ENCODE measurements around the gene LCE3B. TPM values are rescaled to one million over a fixed set of nuclear protein-coding genes. Genes with fewer than 3 reads are reported as not detected.

The LCE3B gene
- total and polyA plus RNA-seq, 4 experiments from 2014 or later = not detected

GRCh38 chr1:152626744-152627143, 13.1 kb downstream of the LCE3B start:
- DNase-seq = no peak
- no peaks in the 10 kb centered on the region for H3K9me3 ChIP-seq (ENCODE audit: control insufficient read depth in 1 of 2, low read length in 2 of 2)
- H3K27ac ChIP-seq (ENCODE audit: low read depth, low read length) = no peak overlapping the region
- POLR2A ChIA-PET (ENCODE audit: partially characterized antibody) = no interaction called here
- H3K27ac Mint-ChIP-seq = no peak overlapping the region
- H3K4me1 Mint-ChIP-seq = peaks cover 0 to 4% (median 0%) of the 10 kb centered on the region in 4 donors
- no peaks in the 10 kb centered on the region for H3K4me1 ChIP-seq (ENCODE audit: insufficient read depth, low read length)
- no peaks in the 10 kb centered on the region for H3K27me3 ChIP-seq (ENCODE audit: insufficient read depth, low read length)
- CTCF ChIA-PET (ENCODE audit: partially characterized antibody) = no interaction called here
- H3K36me3 Mint-ChIP-seq = peaks cover 0 to 5% of the 10 kb centered on the region in 2 donors
- H3K9me3 Mint-ChIP-seq = peaks cover 0 to 5% (median 0%) of the 10 kb centered on the region in 8 donors
- peaks cover 33 to 38% of the 10 kb centered on the region in 2 donors for H3K27me3 Mint-ChIP-seq
- no peak overlapping the region for H3K4me3 ChIP-seq (ENCODE audit: low read length in 2 of 2)
- no peak overlapping the region for H3K4me3 Mint-ChIP-seq
- intact Hi-C loops (cut with micrococcal nuclease) = no loop called here
- no peaks in the 10 kb centered on the region for H3K36me3 ChIP-seq (ENCODE audit: insufficient read depth, low read length)

DNA sequence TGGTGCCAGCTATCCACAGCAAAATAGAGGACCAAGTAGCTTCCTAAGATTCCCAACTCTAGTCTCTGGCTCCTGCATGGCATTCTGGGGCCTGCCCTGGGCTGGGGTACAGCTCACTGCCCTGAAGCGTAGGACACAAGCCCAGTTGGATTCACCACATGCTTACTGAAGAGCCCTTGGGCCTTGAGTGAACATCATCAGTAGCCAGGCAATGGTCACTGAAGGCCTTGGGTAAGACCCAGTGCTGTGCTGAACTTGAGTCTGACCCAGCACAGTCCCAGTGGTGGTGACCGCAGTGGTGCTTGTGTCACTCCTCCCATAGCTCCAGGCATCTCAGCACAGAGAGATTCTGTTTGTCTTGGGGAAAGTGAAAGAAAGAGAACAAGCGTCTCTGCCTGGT, 17.0 kb downstream of the LCE3B start:
- Histone ChIP-seq H3K27me3 (ENCODE audit: insufficient read depth, low read length) (no peaks in the 10 kb centered on the region), H3K9me3 (ENCODE audit: control insufficient read depth in 1 of 2, low read length in 2 of 2) (no peaks in the 10 kb centered on the region), H3K4me3 (ENCODE audit: low read length in 2 of 2) (no peak overlapping the region), H3K4me1 (ENCODE audit: insufficient read depth, low read length) (no peaks in the 10 kb centered on the region), H3K27ac (ENCODE audit: low read depth, low read length) (no peak overlapping the region), H3K36me3 (ENCODE audit: insufficient read depth, low read length) (no peaks in the 10 kb centered on the region)
- H3K27me3 Mint-ChIP-seq = peaks cover 16 to 25% of the 10 kb centered on the region in 2 donors
- ChIA-PET POLR2A (ENCODE audit: partially characterized antibody) (no interaction called here), CTCF (ENCODE audit: partially characterized antibody) (no interaction called here)
- no peak overlapping the region for H3K27ac Mint-ChIP-seq
- DNase-seq = no peak
- H3K4me1 Mint-ChIP-seq = no peaks in the 10 kb centered on the region
- intact Hi-C loops (cut with micrococcal nuclease) = no loop called here
- no peak overlapping the region for H3K4me3 Mint-ChIP-seq
- peaks cover 0 to 5% of the 10 kb centered on the region in 2 donors for H3K36me3 Mint-ChIP-seq
- H3K9me3 Mint-ChIP-seq = peaks cover 0 to 8% (median 0%) of the 10 kb centered on the region in 8 donors

DNA sequence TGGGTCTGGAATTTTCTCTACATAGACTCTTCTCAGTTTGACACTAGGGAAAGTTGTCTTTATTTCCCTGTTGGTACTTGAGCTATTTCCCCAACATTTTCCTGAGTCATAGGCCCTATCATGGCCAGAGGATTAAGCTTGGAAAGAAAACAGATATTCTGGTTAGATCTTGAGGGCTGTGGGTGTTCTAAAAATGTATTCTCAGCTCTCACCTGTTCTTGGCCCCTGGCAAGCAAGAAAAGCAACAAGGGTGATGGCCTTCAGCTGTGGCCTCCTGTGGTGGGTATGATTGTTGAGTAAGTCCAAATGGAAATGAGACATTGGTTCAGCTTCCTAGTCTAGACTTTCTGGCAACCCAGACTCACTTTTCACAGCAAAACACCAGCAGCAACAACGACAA, 26.7 kb downstream of the LCE3B start:
- ChIA-PET POLR2A (ENCODE audit: partially characterized antibody) (no interaction called here), CTCF (ENCODE audit: partially characterized antibody) (interaction anchor here (1.0 to 1.3 kb wide), 2 partner anchors 12 to 14 kb away, joined by 3 to 7 read pairs; no protein-coding TSS in a partner anchor)
- Histone ChIP-seq H3K9me3 (ENCODE audit: control insufficient read depth in 1 of 2, low read length in 2 of 2) (no peaks in the 10 kb centered on the region), H3K27ac (ENCODE audit: low read depth, low read length) (no peak overlapping the region), H3K36me3 (ENCODE audit: insufficient read depth, low read length) (no peaks in the 10 kb centered on the region), H3K27me3 (ENCODE audit: insufficient read depth, low read length) (peaks cover 5% of the 10 kb centered on the region), H3K4me3 (ENCODE audit: low read length in 2 of 2) (no peak overlapping the region), H3K4me1 (ENCODE audit: insufficient read depth, low read length) (no peaks in the 10 kb centered on the region)
- Mint-ChIP-seq H3K4me1 (no peaks in the 10 kb centered on the region), H3K27ac (no peak overlapping the region), H3K36me3 (no peaks in the 10 kb centered on the region), H3K4me3 (no peak overlapping the region), H3K27me3 (peaks cover 4% of the 10 kb centered on the region in 2 donors), H3K9me3 (peaks cover 0 to 6% (median under 1%) of the 10 kb centered on the region in 8 donors)
- intact Hi-C loops (cut with micrococcal nuclease) = no loop called here
- DNase-seq = no peak

DNA sequence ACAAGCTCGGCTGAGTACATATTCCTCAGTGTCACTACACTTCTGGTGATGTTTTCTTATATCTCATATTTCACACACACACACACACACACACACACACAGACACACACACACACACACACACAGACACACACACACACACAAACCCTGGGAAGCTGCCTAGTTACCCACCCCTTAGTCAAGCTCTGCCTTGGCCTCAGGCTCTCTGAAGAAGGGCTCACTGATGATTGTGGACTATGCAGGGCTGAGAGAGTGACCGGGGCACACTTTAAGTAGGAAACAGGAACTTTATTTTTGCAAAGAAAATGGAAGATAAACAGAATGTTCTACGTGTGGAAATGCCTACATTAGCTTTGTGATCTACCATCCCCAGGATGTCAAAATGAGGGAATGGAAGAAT, 30.3 kb downstream of the LCE3B start:
- no peaks in the 10 kb centered on the region for H3K36me3 Mint-ChIP-seq
- peaks cover 0 to 3% (median under 1%) of the 10 kb centered on the region in 8 donors for H3K9me3 Mint-ChIP-seq
- H3K4me1 Mint-ChIP-seq = no peaks in the 10 kb centered on the region
- ChIA-PET POLR2A (ENCODE audit: partially characterized antibody) (no interaction called here), CTCF (ENCODE audit: partially characterized antibody) (interaction anchor here (1.7 to 2.0 kb wide), 2 partner anchors 9 to 10 kb away, joined by 7 to 8 read pairs; no protein-coding TSS in a partner anchor)
- H3K27ac Mint-ChIP-seq = no peak overlapping the region
- Histone ChIP-seq H3K9me3 (ENCODE audit: control insufficient read depth in 1 of 2, low read length in 2 of 2) (no peaks in the 10 kb centered on the region), H3K27me3 (ENCODE audit: insufficient read depth, low read length) (peaks cover 9% of the 10 kb centered on the region), H3K4me3 (ENCODE audit: low read length in 2 of 2) (no peak overlapping the region), H3K36me3 (ENCODE audit: insufficient read depth, low read length) (no peaks in the 10 kb centered on the region), H3K27ac (ENCODE audit: low read depth, low read length) (no peak overlapping the region), H3K4me1 (ENCODE audit: insufficient read depth, low read length) (no peaks in the 10 kb centered on the region)
- H3K27me3 Mint-ChIP-seq = peaks cover 12 to 13% of the 10 kb centered on the region in 2 donors
- no peak for DNase-seq
- intact Hi-C loops (cut with micrococcal nuclease) = no loop called here
- no peak overlapping the region for H3K4me3 Mint-ChIP-seq

DNA sequence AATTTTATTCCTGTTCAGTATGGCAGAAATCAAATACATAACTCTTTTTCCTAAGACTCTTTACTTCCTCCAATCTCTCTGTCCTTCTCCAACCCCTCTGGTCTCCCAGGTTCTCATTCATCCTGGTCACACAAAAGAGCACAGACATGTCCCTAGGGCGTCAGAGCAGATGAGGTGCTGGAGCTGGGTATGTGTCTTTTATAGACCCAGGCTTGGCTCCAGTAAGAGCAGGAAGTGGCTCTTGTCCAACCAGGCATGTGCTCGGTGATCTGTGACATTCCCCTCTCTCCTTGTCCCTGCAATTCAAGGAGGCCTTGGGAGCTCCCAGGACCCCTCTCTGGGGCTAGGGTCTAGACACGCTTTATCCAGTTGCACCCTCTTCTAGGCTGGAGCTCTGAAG, 31.5 kb downstream of the LCE3B start:
- Mint-ChIP-seq H3K4me3 (no peak overlapping the region), H3K36me3 (no peaks in the 10 kb centered on the region), H3K27ac (no peak overlapping the region), H3K27me3 (peaks cover 12 to 15% of the 10 kb centered on the region in 2 donors), H3K9me3 (no peaks in the 10 kb centered on the region), H3K4me1 (no peaks in the 10 kb centered on the region)
- no peak overlapping the region for H3K4me3 ChIP-seq (ENCODE audit: low read length in 2 of 2)
- peaks cover 9% of the 10 kb centered on the region for H3K27me3 ChIP-seq (ENCODE audit: insufficient read depth, low read length)
- H3K4me1 ChIP-seq (ENCODE audit: insufficient read depth, low read length) = no peaks in the 10 kb centered on the region
- no peak for DNase-seq
- H3K27ac ChIP-seq (ENCODE audit: low read depth, low read length) = no peak overlapping the region
- intact Hi-C loops (cut with micrococcal nuclease) = no loop called here
- H3K9me3 ChIP-seq (ENCODE audit: control insufficient read depth in 1 of 2, low read length in 2 of 2) = no peaks in the 10 kb centered on the region
- ChIA-PET POLR2A (ENCODE audit: partially characterized antibody) (no interaction called here), CTCF (ENCODE audit: partially characterized antibody) (interaction anchor here (1.5 kb wide), 1 partner anchor 9 kb away, joined by 6 read pairs; no protein-coding TSS in a partner anchor)
- H3K36me3 ChIP-seq (ENCODE audit: insufficient read depth, low read length) = no peaks in the 10 kb centered on the region

GRCh38 chr1:152646656-152647055, 33.0 kb downstream of the LCE3B start:
- H3K9me3 ChIP-seq (ENCODE audit: control insufficient read depth in 1 of 2, low read length in 2 of 2) = no peaks in the 10 kb centered on the region
- H3K36me3 Mint-ChIP-seq = no peaks in the 10 kb centered on the region
- H3K27me3 Mint-ChIP-seq = peaks cover 15 to 16% of the 10 kb centered on the region in 2 donors
- intact Hi-C loops (cut with micrococcal nuclease) = no loop called here
- H3K27ac Mint-ChIP-seq = no peak overlapping the region
- DNase-seq = no peak
- no peaks in the 10 kb centered on the region for H3K36me3 ChIP-seq (ENCODE audit: insufficient read depth, low read length)
- H3K4me3 Mint-ChIP-seq = no peak overlapping the region
- POLR2A ChIA-PET (ENCODE audit: partially characterized antibody) = no interaction called here
- no peak overlapping the region for H3K27ac ChIP-seq (ENCODE audit: low read depth, low read length)
- H3K27me3 ChIP-seq (ENCODE audit: insufficient read depth, low read length) = peaks cover 9% of the 10 kb centered on the region
- H3K4me3 ChIP-seq (ENCODE audit: low read length in 2 of 2) = no peak overlapping the region
- H3K9me3 Mint-ChIP-seq = no peaks in the 10 kb centered on the region
- CTCF ChIA-PET (ENCODE audit: partially characterized antibody) = no interaction called here
- H3K4me1 Mint-ChIP-seq = no peaks in the 10 kb centered on the region
- H3K4me1 ChIP-seq (ENCODE audit: insufficient read depth, low read length) = no peaks in the 10 kb centered on the region

DNA sequence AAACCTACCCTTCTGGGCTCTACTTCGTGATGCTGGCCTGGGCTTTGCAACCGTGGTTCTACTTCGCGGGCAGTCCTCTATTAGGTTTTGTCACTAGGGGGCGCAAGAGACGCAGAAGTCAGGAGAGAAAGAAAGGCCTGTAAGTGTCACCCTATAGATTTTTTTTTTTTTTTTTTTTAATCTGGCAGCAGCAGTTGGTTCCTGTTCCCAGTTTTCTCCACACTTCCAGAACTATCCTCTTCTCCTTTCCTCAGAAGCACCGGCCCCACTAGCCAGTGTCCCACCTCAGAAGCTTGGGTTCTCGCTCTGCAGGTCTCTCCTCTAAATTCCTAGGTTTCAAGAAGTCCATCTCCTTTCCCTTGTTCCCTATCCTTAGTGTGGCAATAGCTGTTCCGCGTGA, 40.5 kb downstream of the LCE3B start:
- Mint-ChIP-seq H3K27ac (peak overlapping the region in 1 of 7 donors; percentile 53), H3K27me3 (peaks cover 8 to 17% of the 10 kb centered on the region in 2 donors), H3K4me3 (peak overlapping the region in 1 of 8 donors; percentile 17), H3K36me3 (no peaks in the 10 kb centered on the region), H3K9me3 (peaks cover 0 to 2% (median 0%) of the 10 kb centered on the region in 8 donors), H3K4me1 (peaks cover 2 to 4% (median 3%) of the 10 kb centered on the region in 4 donors)
- ChIA-PET POLR2A (ENCODE audit: partially characterized antibody) (no interaction called here), CTCF (ENCODE audit: partially characterized antibody) (interaction anchor here (0.7 to 2.6 kb wide), 12 partner anchors 8 to 45 kb away, joined by 3 to 11 read pairs (median 6); partner anchors contain the start of gene LCE2D)
- Histone ChIP-seq H3K27me3 (ENCODE audit: insufficient read depth, low read length) (no peaks in the 10 kb centered on the region), H3K9me3 (ENCODE audit: control insufficient read depth in 1 of 2, low read length in 2 of 2) (no peaks in the 10 kb centered on the region), H3K36me3 (ENCODE audit: insufficient read depth, low read length) (no peaks in the 10 kb centered on the region), H3K4me3 (ENCODE audit: low read length in 2 of 2) (no peak overlapping the region), H3K27ac (ENCODE audit: low read depth, low read length) (no peak overlapping the region), H3K4me1 (ENCODE audit: insufficient read depth, low read length) (no peaks in the 10 kb centered on the region)
- DNase-seq = peak; percentile 10 to 38 (median 24)
- intact Hi-C loops (cut with micrococcal nuclease) = no loop called here
